GM12878 (cell line): Measurements from ENCODE around the gene PTGR1. TPM values are rescaled to one million over a fixed set of nuclear protein-coding genes. Genes with fewer than 3 reads are reported as not detected.

ENCODE experiments used
- ATAC-seq: fragments of 200-7000 bp; cut with Tn5 transposase; 3 replicates; pipeline ENCODE4 v1.9.1; 2020; ENCODE audit warnings: mild to moderate bottlenecking, moderate library complexity
- BruUV-seq: library from RNA; stranded (reverse); fragments of 400-500 nt; replicated peaks from 2 replicates; lab custom pipeline; 2021; lab: Mats Ljungman, UMichigan
- CTCF ChIA-PET: fragments of 300-600 bp; sonication (Branson Sonifier 250); formaldehyde crosslinking; extraction: SDS; loops from one replicate; lab custom pipeline; 2021; ENCODE audit warnings: inconsistent platforms; lab: Yijun Ruan, JAX
- POLR2A ChIA-PET: fragments of 350-600 bp; formaldehyde crosslinking; extraction: SDS; loops from one replicate; lab custom pipeline; 2021; ENCODE audit warnings: inconsistent platforms; lab: Charles Lee
- RAD21 ChIA-PET: fragments of 300-600 bp; sonication (Branson Sonifier 250); formaldehyde crosslinking; loops from one replicate; lab custom pipeline; 2023; ENCODE audit warnings: antibody characterized with exemption; ENCODE audit not compliant: unreplicated experiment; lab: Charles Lee
- SMC1A ChIA-PET: fragments of 300-600 bp; sonication (Branson Sonifier 250); formaldehyde crosslinking; loops from one replicate; lab custom pipeline; 2023; ENCODE audit not compliant: unreplicated experiment, uncharacterized antibody; lab: Charles Lee
- DNase-seq: peaks from one replicate; pipeline ENCODE4 v3.0.0-alpha.2; 2011; ENCODE audit warnings: low read depth, low spot score
- FAIRE-seq: peaks from 3 replicates; lab custom pipeline; 2011; peaks lifted over from hg19 to GRCh38; lab: Jason Lieb, UNC
- H2AFZ ChIP-seq: 2 replicates; pipeline ENCODE4 v1.6.0; 2011; ENCODE audit warnings: low read depth, low read length, control low read depth; ENCODE audit not compliant: control insufficient read depth
- H3K27ac ChIP-seq: 2 replicates; pipeline ENCODE4 v1.5.1; 2011; ENCODE audit warnings: control low read depth; ENCODE audit not compliant: control insufficient read depth, insufficient read depth
- H3K27me3 ChIP-seq, 2 experiments: replicated peaks in 1 of 2; 2 replicates each; pipeline versions ENCODE4 v1.6.0 to v1.6.1; 2011; ENCODE audit warnings: low read length in 1 of 2; ENCODE audit not compliant: control insufficient read depth in 2 of 2, insufficient read depth in 2 of 2
- H3K36me3 ChIP-seq, 2 experiments: 2 replicates each; pipeline ENCODE4 v1.5.1; 2011; ENCODE audit warnings: low read length in 1 of 2; ENCODE audit not compliant: control insufficient read depth in 2 of 2, insufficient read depth in 2 of 2
- H3K4me1 ChIP-seq: 2 replicates; pipeline ENCODE4 v1.6.1; 2011; ENCODE audit warnings: mild to moderate bottlenecking, low read length, moderate library complexity, mixed read lengths; ENCODE audit not compliant: control insufficient read depth, insufficient read depth
- H3K4me2 ChIP-seq: 2 replicates; pipeline ENCODE4 v1.6.0; 2011; ENCODE audit warnings: control low read depth; ENCODE audit not compliant: control insufficient read depth, insufficient read depth
- H3K4me3 ChIP-seq: fragments of 200-600 bp; sonication (generic); 2 replicates; pipeline ENCODE4 v1.5.1; 2016
- H3K79me2 ChIP-seq: 2 replicates; pipeline ENCODE4 v1.6.0; 2011; ENCODE audit warnings: low read length; ENCODE audit not compliant: control insufficient read depth, insufficient read depth
- H3K9ac ChIP-seq: 2 replicates; pipeline ENCODE4 v1.8.0; 2011; ENCODE audit warnings: low read length, control low read depth, mixed read lengths; ENCODE audit not compliant: control insufficient read depth, insufficient read depth
- H3K9me3 ChIP-seq: replicated peaks from 3 replicates; pipeline ENCODE4 v1.5.1; 2011; ENCODE audit warnings: mild to moderate bottlenecking, low read length; ENCODE audit not compliant: control insufficient read depth, insufficient read depth
- H4K20me1 ChIP-seq: 2 replicates; pipeline ENCODE4 v1.6.0; 2011; ENCODE audit not compliant: control insufficient read depth, insufficient read depth
- RAD21 ChIP-seq: IDR thresholded peaks from 2 replicates; pipeline ENCODE4 v1.6.1; 2011; ENCODE audit warnings: mild to moderate bottlenecking, low read depth, low read length, moderate library complexity; ENCODE audit not compliant: insufficient read depth
- RCOR1 ChIP-seq: conservative IDR thresholded peaks from 2 replicates; pipeline ENCODE4 v1.6.1; 2012; ENCODE audit warnings: low read depth, low read length, improper control_type of control experiment
- TCF7 ChIP-seq: IDR thresholded peaks from 2 replicates; pipeline ENCODE4 v1.6.1; 2014; ENCODE audit warnings: antibody characterized with exemption, borderline replicate concordance
- WGBS: methylation state at CpG from one replicate; pipeline ENCODE4 v1.1.6; 2016; ENCODE audit warnings: low lambda C conversion rate; ENCODE audit not compliant: insufficient replicate concordance, insufficient coverage; ENCODE audit errors: missing lambda C conversion rate; 5-methylcytosine and 5-hydroxymethylcytosine counted together
- in situ Hi-C: fragments of 300-500 bp; cut with MboI; formaldehyde crosslinking; loops from 9 replicates; pipeline ENCODE4 v1.14.3; 2018; ENCODE audit warnings: mixed read lengths
- intact Hi-C: fragments of 100-400 bp; cut with micrococcal nuclease; formaldehyde crosslinking; loops from one replicate; pipeline ENCODE4 v1.14.2; 2022; ENCODE audit not compliant: unreplicated experiment
- polyA plus RNA-seq, 11 experiments: library from polyadenylated mRNA; depleted of rRNA in 4 of 11; unstranded in 6 of 11; stranded (reverse) in 5 of 11; fragments of >200 nt; fragmentation: Nextera tagmentation in 4 of 11; fragmentation: Illumina TruSeq in 1 of 11; extraction: Ambion mirVana in 4 of 11; extraction: Trizol in 1 of 11; gene quantifications; 1 replicate in 1 of 11; 2 replicates in 10 of 11; pipeline versions ENCODE4 v1.2.1 to v1.2.3, GENCODE V29; 2011 to 2016; ENCODE audit warnings: inconsistent platforms in 2 of 11, missing spikeins in 2 of 11, low read depth in 1 of 11
- total RNA-seq, 4 experiments: library from RNA; depleted of rRNA in 3 of 4; stranded (reverse); fragments of >200 nt in 3 of 4; fragmentation: Illumina TruSeq in 1 of 4; extraction: Trizol in 1 of 4; gene quantifications; 2 replicates each; pipeline versions ENCODE4 v1.2.1 to v1.2.3, GENCODE V29; 2013 to 2021
- TF ChIP-seq, protein P1 (sequence below): fragments of 450-650 bp; formaldehyde crosslinking; IDR thresholded peaks from 2 replicates; pipeline ENCODE4 v1.5.0; 2022; ENCODE audit warnings: mild to moderate bottlenecking, missing genetic modification characterization
- TF ChIP-seq, protein P2 (sequence below): fragments of 450-650 bp; IDR thresholded peaks from 2 replicates; pipeline ENCODE4 v1.6.1; 2016; ENCODE audit warnings: mild to moderate bottlenecking, moderate library complexity, borderline replicate concordance
- TF ChIP-seq, protein P3 (sequence below): fragments of 450-650 bp; IDR thresholded peaks from 2 replicates; pipeline ENCODE4 v1.6.1; 2017; ENCODE audit warnings: low read depth, mild to moderate bottlenecking, moderate library complexity

The PTGR1 gene
- total and polyA plus RNA-seq, 10 of the 15 experiments (the other 5 are each of a cell fraction or from before 2014, with no cell fraction given) = 0.12 to 6.3 (median 2.8) TPM

DNA sequence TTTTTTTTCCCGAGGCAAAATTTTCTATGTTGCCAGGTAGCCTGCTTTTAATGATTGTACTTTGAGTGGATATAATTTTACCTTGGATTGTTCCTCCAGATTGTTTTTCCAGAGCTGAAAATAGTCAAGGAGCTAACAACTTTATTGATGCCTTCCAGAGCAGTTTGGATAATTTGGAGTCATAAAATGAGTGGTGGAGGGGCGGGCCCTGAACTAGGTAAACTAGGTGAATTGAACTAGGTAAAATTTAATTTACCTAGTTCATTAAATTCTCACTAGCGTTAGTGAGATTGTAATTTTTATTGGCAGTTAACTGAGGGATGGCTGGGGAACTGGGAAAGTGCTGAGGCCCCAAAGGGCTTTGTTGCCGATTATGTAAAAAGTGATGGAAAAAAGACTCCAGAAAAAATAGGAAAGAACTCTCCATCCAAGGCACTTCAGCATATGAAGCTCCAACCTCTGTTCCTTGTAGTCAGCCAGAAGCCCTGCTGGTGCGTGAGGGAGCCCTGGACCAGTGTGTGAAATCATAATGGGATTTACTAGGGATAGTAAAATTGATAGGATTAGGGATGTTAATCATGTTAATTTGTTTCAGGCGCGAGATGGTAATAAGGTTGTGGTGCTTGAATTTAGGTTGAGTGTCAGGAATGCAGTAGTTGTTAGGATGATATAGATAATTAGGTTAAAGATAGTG is 33.4 kb upstream of the PTGR1 start (continued):
- TF ChIP-seq, protein P1, sequence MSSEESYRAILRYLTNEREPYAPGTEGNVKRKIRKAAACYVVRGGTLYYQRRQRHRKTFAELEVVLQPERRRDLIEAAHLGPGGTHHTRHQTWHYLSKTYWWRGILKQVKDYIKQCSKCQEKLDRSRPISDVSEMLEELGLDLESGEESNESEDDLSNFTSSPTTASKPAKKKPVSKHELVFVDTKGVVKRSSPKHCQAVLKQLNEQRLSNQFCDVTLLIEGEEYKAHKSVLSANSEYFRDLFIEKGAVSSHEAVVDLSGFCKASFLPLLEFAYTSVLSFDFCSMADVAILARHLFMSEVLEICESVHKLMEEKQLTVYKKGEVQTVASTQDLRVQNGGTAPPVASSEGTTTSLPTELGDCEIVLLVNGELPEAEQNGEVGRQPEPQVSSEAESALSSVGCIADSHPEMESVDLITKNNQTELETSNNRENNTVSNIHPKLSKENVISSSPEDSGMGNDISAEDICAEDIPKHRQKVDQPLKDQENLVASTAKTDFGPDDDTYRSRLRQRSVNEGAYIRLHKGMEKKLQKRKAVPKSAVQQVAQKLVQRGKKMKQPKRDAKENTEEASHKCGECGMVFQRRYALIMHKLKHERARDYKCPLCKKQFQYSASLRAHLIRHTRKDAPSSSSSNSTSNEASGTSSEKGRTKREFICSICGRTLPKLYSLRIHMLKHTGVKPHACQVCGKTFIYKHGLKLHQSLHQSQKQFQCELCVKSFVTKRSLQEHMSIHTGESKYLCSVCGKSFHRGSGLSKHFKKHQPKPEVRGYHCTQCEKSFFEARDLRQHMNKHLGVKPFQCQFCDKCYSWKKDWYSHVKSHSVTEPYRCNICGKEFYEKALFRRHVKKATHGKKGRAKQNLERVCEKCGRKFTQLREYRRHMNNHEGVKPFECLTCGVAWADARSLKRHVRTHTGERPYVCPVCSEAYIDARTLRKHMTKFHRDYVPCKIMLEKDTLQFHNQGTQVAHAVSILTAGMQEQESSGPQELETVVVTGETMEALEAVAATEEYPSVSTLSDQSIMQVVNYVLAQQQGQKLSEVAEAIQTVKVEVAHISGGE (CRISPR knock-in tag) = no peak
- TF ChIP-seq RAD21 (no peak), TCF7 (no peak), RCOR1 (no peak)

DNA sequence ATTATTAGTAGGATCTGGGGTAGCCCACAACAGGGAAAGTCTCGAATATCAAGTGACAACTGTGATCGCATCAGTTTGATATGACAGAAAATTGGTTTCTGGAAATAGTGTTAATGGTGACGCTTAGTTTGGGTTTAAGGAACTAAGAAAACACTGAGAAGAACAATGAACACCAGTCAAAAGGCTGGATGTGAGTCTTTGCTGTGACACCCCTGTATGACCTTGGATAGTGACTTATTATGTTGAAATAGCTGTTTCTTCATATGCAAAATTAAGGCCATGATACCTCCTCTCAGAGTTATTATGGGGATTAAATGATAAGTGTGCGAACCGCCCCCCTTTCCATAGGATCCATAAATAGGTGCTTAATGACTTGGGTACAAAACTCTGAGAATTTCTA is 32.6 kb upstream of the PTGR1 start:
- CTCF ChIA-PET = no interaction called here
- peaks cover 58% of the 10 kb centered on the region for H3K79me2 ChIP-seq
- FAIRE-seq = no peak
- no peaks in the 10 kb centered on the region for H3K27me3 ChIP-seq
- H3K4me1 ChIP-seq = no peaks in the 10 kb centered on the region; the same call in 1 of the 2 replicates
- peak overlapping the region; percentile 57 for H3K27ac ChIP-seq
- peak; percentile 6; the same call in 2 of the 3 replicates for ATAC-seq
- BruUV-seq = no TSS peak
- POLR2A ChIA-PET = interaction anchor here (0.7 kb wide), 1 partner anchor 19 kb away, joined by 3 read pairs; no protein-coding TSS in a partner anchor
- DNase-seq = no peak
- intact Hi-C loops = loop anchor here (10.0 kb wide), 2 partner anchors 443 to 1377 kb away; partner anchors contain the start of gene TXN
- RAD21 ChIA-PET = interaction anchor here (1.0 kb wide), 1 partner anchor 58 kb away, joined by 3 read pairs; no protein-coding TSS in a partner anchor
- peak overlapping the region; percentile 67 for H3K4me2 ChIP-seq
- no peaks in the 10 kb centered on the region for H4K20me1 ChIP-seq
- TF ChIP-seq, protein P2, sequence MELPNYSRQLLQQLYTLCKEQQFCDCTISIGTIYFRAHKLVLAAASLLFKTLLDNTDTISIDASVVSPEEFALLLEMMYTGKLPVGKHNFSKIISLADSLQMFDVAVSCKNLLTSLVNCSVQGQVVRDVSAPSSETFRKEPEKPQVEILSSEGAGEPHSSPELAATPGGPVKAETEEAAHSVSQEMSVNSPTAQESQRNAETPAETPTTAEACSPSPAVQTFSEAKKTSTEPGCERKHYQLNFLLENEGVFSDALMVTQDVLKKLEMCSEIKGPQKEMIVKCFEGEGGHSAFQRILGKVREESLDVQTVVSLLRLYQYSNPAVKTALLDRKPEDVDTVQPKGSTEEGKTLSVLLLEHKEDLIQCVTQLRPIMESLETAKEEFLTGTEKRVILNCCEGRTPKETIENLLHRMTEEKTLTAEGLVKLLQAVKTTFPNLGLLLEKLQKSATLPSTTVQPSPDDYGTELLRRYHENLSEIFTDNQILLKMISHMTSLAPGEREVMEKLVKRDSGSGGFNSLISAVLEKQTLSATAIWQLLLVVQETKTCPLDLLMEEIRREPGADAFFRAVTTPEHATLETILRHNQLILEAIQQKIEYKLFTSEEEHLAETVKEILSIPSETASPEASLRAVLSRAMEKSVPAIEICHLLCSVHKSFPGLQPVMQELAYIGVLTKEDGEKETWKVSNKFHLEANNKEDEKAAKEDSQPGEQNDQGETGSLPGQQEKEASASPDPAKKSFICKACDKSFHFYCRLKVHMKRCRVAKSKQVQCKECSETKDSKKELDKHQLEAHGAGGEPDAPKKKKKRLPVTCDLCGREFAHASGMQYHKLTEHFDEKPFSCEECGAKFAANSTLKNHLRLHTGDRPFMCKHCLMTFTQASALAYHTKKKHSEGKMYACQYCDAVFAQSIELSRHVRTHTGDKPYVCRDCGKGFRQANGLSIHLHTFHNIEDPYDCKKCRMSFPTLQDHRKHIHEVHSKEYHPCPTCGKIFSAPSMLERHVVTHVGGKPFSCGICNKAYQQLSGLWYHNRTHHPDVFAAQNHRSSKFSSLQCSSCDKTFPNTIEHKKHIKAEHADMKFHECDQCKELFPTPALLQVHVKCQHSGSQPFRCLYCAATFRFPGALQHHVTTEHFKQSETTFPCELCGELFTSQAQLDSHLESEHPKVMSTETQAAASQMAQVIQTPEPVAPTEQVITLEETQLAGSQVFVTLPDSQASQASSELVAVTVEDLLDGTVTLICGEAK = no peak
- TF ChIP-seq, protein P3, sequence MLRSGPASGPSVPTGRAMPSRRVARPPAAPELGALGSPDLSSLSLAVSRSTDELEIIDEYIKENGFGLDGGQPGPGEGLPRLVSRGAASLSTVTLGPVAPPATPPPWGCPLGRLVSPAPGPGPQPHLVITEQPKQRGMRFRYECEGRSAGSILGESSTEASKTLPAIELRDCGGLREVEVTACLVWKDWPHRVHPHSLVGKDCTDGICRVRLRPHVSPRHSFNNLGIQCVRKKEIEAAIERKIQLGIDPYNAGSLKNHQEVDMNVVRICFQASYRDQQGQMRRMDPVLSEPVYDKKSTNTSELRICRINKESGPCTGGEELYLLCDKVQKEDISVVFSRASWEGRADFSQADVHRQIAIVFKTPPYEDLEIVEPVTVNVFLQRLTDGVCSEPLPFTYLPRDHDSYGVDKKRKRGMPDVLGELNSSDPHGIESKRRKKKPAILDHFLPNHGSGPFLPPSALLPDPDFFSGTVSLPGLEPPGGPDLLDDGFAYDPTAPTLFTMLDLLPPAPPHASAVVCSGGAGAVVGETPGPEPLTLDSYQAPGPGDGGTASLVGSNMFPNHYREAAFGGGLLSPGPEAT = 0 out of 2 replicates have a peak, but pooled peaks have one; percentile 21
- H3K4me3 ChIP-seq = peak overlapping the region; percentile 86
- H3K9ac ChIP-seq = peak overlapping the region; percentile 72
- WGBS = 9% methylated on average over 5 of the region's 5 CpGs
- peak overlapping the region; percentile 61; the same call in 1 of the 2 replicates for H2AFZ ChIP-seq
- 0 out of 4 replicates have a peak, but pooled peaks cover 0 to 3% of the 10 kb centered on the region in 2 experiments for H3K36me3 ChIP-seq
- no peaks in the 10 kb centered on the region for H3K9me3 ChIP-seq
- SMC1A ChIA-PET = interaction anchor here (0.7 kb wide), 1 partner anchor 60 kb away, joined by 4 read pairs; no protein-coding TSS in a partner anchor
- in situ Hi-C loops = no loop called here
